Skeletal muscle cell (primary cell): ENCODE measurements around the gene GRK7.

Source experiments
- DNase-seq: peaks from one replicate; pipeline ENCODE4 v3.0.0-alpha.2; 2010; ENCODE audit warnings: low read depth
- H3K4me3 ChIP-seq: 2 replicates; pipeline ENCODE4 v1.5.1; 2011; ENCODE audit warnings: low read depth, mild to moderate bottlenecking, control low read depth, low read length, moderate library complexity

GRK7 gene

DNA sequence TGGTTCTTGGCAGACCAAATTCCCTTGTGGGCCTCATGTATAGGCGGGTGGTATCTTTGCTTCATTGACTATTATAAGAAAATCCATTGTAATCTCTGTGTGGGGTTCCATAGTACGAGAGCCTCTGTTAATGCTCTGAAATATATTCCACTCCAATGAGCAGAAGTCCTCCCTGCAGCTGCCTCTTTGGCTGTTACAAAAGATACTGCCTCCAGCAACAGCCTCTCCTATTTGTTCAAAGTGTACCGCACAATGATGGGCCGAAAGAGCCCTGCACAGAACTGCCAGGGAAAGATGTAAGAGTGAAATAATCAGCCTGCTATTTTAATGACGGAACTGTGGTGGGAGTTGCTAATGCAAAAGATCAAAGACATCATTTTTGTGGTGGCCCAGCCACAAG is 48.9 kb downstream of the GRK7 start:
- no peak for DNase-seq
- no peak overlapping the region for H3K4me3 ChIP-seq

DNA sequence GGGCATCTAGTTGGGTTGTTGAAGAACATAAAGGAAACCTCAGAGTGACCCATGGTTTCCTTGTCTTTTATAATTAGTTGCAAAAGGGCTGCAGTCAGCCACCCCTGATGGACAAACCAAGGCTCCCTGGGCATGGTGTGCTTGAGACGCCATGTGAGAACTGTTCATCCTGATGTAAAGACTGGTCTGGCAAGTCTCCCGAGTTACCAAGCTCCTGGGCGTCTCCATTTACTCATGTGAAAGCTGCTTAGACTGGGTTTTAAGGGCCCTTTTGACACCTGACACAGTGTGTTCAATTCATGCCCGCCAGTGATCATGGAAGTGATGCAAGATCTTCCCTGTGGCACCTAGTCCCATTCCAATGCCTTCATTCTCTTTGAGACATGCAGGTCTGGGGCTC is 49.4 kb downstream of the GRK7 start:
- no peak overlapping the region for H3K4me3 ChIP-seq
- no peak for DNase-seq
